Body of pancreas (tissue), 4 donors: ENCODE measurements around the gene SMG9.

Experiments used
- POLR2A ChIP-seq, 3 donors: fragments of 450-650 bp; IDR thresholded peaks; one replicate each; pipeline ENCODE4 v1.6.1; 2016; ENCODE audit warnings: antibody characterized with exemption in 3 of 3, mild to moderate bottlenecking in 2 of 3
- TF ChIP-seq, protein P1 (sequence below), 7 experiments: fragments of 450-650 bp in 4 of 7; fragments of 200-600 bp in 3 of 7; sonication (generic) in 3 of 7; IDR thresholded peaks; one replicate each; pipeline ENCODE4 v1.5.1; 2016 to 2019; ENCODE audit warnings: antibody characterized with exemption in 7 of 7

GRCh38 chr19:43695985-43696704 lies 58.6 kb downstream of the SMG9 start:
- TF ChIP-seq, protein P1, sequence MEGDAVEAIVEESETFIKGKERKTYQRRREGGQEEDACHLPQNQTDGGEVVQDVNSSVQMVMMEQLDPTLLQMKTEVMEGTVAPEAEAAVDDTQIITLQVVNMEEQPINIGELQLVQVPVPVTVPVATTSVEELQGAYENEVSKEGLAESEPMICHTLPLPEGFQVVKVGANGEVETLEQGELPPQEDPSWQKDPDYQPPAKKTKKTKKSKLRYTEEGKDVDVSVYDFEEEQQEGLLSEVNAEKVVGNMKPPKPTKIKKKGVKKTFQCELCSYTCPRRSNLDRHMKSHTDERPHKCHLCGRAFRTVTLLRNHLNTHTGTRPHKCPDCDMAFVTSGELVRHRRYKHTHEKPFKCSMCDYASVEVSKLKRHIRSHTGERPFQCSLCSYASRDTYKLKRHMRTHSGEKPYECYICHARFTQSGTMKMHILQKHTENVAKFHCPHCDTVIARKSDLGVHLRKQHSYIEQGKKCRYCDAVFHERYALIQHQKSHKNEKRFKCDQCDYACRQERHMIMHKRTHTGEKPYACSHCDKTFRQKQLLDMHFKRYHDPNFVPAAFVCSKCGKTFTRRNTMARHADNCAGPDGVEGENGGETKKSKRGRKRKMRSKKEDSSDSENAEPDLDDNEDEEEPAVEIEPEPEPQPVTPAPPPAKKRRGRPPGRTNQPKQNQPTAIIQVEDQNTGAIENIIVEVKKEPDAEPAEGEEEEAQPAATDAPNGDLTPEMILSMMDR (IDR thresholded peaks at IDR 0.05): no peak
- TF ChIP-seq POLR2A (IDR thresholded peaks at IDR 0.05): no peak
